HCT116 (cell line): ENCODE data around the gene CCDC92. TPM values are rescaled to one million over a fixed set of nuclear protein-coding genes. Genes with fewer than 3 reads are reported as not detected.

ENCODE experiments used
- ATAC-seq: fragments of 200-7000 bp; cut with Tn5 transposase; 2 replicates; pipeline ENCODE4 v1.9.1; 2020; ENCODE audit warnings: mild to moderate bottlenecking, moderate library complexity
- BruUV-seq: library from RNA; stranded (reverse); fragments of 400-500 nt; replicated peaks from 2 replicates; lab custom pipeline; 2021; lab: Mats Ljungman, UMichigan
- CTCF ChIA-PET: fragments of 300-600 bp; sonication (Branson Sonifier 250); formaldehyde crosslinking; loops from one replicate; lab custom pipeline; 2021; ENCODE audit warnings: antibody characterized with exemption; lab: Charles Lee
- POLR2A ChIA-PET: fragments of 300-600, 350-600 bp; sonication (Branson Sonifier 250); formaldehyde crosslinking; loops from one replicate; lab custom pipeline; 2021; ENCODE audit warnings: antibody characterized with exemption; lab: Charles Lee
- RAD21 ChIA-PET, 2 experiments: fragments of 300-600 bp; sonication (Branson Sonifier 250); formaldehyde crosslinking; loops; one replicate each; lab custom pipeline; 2023; ENCODE audit warnings: low total read pairs in 2 of 2; ENCODE audit not compliant: uncharacterized antibody in 2 of 2, unreplicated experiment in 2 of 2, low non-redundant PET in 1 of 2; lab: Charles Lee
- DNase-seq: peaks from one replicate; pipeline ENCODE4 v3.0.0-alpha.2; 2010; ENCODE audit warnings: low read depth, low spot score
- H2AFZ ChIP-seq: fragments of 200-600 bp; shearing (Covaris generic), sonication (generic); 2 replicates; pipeline ENCODE4 v1.6.1; 2017; ENCODE audit warnings: low read depth, mixed run types, mixed read lengths, antibody characterized with exemption, low read length; ENCODE audit not compliant: poor library complexity, severe bottlenecking
- H3K27ac ChIP-seq: 2 replicates; pipeline ENCODE4 v1.5.1; 2012; ENCODE audit warnings: low read depth, low read length
- H3K27me3 ChIP-seq: fragments of 200-600 bp; sonication (generic); 2 replicates; pipeline ENCODE4 v1.6.1; 2016; ENCODE audit warnings: mixed run types, low read length, mixed read lengths; ENCODE audit not compliant: insufficient read depth
- H3K36me3 ChIP-seq, 2 experiments: fragments of 200-500 bp in 1 of 2; fragments of 200-600 bp in 1 of 2; sonication (Bioruptor generic) in 1 of 2; sonication (generic) in 1 of 2; 2 replicates each; pipeline versions ENCODE4 v1.5.1 to v1.6.1; 2014 to 2016; ENCODE audit warnings: low read length in 2 of 2, inconsistent platforms in 1 of 2, mixed read lengths in 1 of 2, mixed run types in 1 of 2; ENCODE audit not compliant: insufficient read depth in 2 of 2, control insufficient read depth in 1 of 2
- H3K4me1 ChIP-seq, 2 experiments: fragments of 200-600 bp in 1 of 2; sonication (generic) in 1 of 2; 2 replicates each; pipeline versions ENCODE4 v1.5.1 to v1.6.1; 2012 to 2017; ENCODE audit warnings: low read length in 2 of 2, inconsistent platforms in 1 of 2, mild to moderate bottlenecking in 1 of 2, mixed read lengths in 1 of 2, mixed run types in 1 of 2, moderate library complexity in 1 of 2; ENCODE audit not compliant: insufficient read depth in 2 of 2, control insufficient read depth in 1 of 2
- H3K4me2 ChIP-seq: fragments of 200-600 bp; sonication (generic); 2 replicates; pipeline ENCODE4 v1.6.1; 2017; ENCODE audit warnings: mixed run types, low read length, mixed read lengths
- H3K4me3 ChIP-seq, 2 experiments: fragments of 200-600 bp in 1 of 2; sonication (generic) in 1 of 2; replicated peaks in 1 of 2; 2 replicates each; pipeline ENCODE4 v1.5.1; 2011 to 2016; ENCODE audit warnings: low read length in 2 of 2, control low read depth in 1 of 2, low read depth in 1 of 2, mild to moderate bottlenecking in 1 of 2, mixed read lengths in 1 of 2, mixed run types in 1 of 2
- H3K79me2 ChIP-seq: fragments of 200-600 bp; sonication (generic); 2 replicates; pipeline ENCODE4 v1.6.1; 2017; ENCODE audit warnings: mild to moderate bottlenecking, mixed run types, low read length, moderate library complexity, mixed read lengths; ENCODE audit not compliant: insufficient read depth
- H3K9ac ChIP-seq: fragments of 200-600 bp; sonication (generic); 2 replicates; pipeline ENCODE4 v1.6.1; 2016; ENCODE audit warnings: low read length, mixed read lengths
- H3K9me2 ChIP-seq: fragments of 200-600 bp; sonication (generic), shearing (Covaris generic); 2 replicates; pipeline ENCODE4 v1.6.1; 2017; ENCODE audit warnings: mixed run types, mild to moderate bottlenecking, moderate library complexity; ENCODE audit not compliant: insufficient read depth
- H3K9me3 ChIP-seq, 2 experiments: fragments of 200-500 bp in 1 of 2; fragments of 200-600 bp in 1 of 2; sonication (Bioruptor generic) in 1 of 2; sonication (generic) in 1 of 2; 2 replicates each; pipeline ENCODE4 v1.6.1; 2014 to 2017; ENCODE audit warnings: low read length in 2 of 2, mixed read lengths in 2 of 2, inconsistent platforms in 1 of 2, low read depth in 1 of 2, mild to moderate bottlenecking in 1 of 2, mixed run types in 1 of 2, moderate library complexity in 1 of 2; ENCODE audit not compliant: control insufficient read depth in 1 of 2, insufficient read depth in 1 of 2
- H4K20me1 ChIP-seq: fragments of 200-600 bp; sonication (generic), shearing (Covaris generic); 2 replicates; pipeline ENCODE4 v1.6.1; 2017; ENCODE audit warnings: mixed run types, mild to moderate bottlenecking, moderate library complexity; ENCODE audit not compliant: insufficient read depth
- CBX3 ChIP-seq: IDR thresholded peaks from 2 replicates; pipeline ENCODE4 v1.6.1; 2012; ENCODE audit warnings: low read depth
- ELF1 ChIP-seq: IDR thresholded peaks from 2 replicates; pipeline ENCODE4 v1.6.1; 2012; ENCODE audit warnings: low read depth, borderline replicate concordance
- EZH2phosphoT487 ChIP-seq: fragments of 200-600 bp; IDR thresholded peaks from 2 replicates; pipeline ENCODE4 v1.6.1; 2018; ENCODE audit warnings: antibody characterized with exemption, borderline replicate concordance
- FOSL1 ChIP-seq: IDR thresholded peaks from 2 replicates; pipeline ENCODE4 v1.6.1; 2012; ENCODE audit warnings: low read depth
- POLR2A ChIP-seq: IDR thresholded peaks from 2 replicates; pipeline ENCODE4 v1.7.0; 2011; ENCODE audit warnings: borderline replicate concordance; ENCODE audit not compliant: insufficient read depth, insufficient read length; ENCODE audit errors: extremely low read depth
- POLR2AphosphoS5 ChIP-seq: IDR thresholded peaks from 2 replicates; pipeline ENCODE4 v1.6.1; 2011; ENCODE audit warnings: mild to moderate bottlenecking, low read depth, low read length, moderate library complexity
- SIN3A ChIP-seq: IDR thresholded peaks from 2 replicates; pipeline ENCODE4 v1.6.1; 2012; ENCODE audit warnings: low read depth
- SP1 ChIP-seq: IDR thresholded peaks from 2 replicates; pipeline ENCODE4 v1.6.1; 2012; ENCODE audit warnings: low read depth
- TCF7L2 ChIP-seq: IDR thresholded peaks from 2 replicates; pipeline ENCODE4 v1.7.0; 2011; ENCODE audit warnings: borderline replicate concordance, inconsistent platforms; ENCODE audit not compliant: insufficient read depth, insufficient read length; ENCODE audit errors: extremely low read depth
- ZBTB33 ChIP-seq: IDR thresholded peaks from 2 replicates; pipeline ENCODE4 v1.6.1; 2011; ENCODE audit warnings: mild to moderate bottlenecking, low read length, moderate library complexity; ENCODE audit not compliant: insufficient replicate concordance; ENCODE audit errors: extremely low read depth
- ZFX ChIP-seq: fragments of 450-650 bp; IDR thresholded peaks from 2 replicates; pipeline ENCODE4 v1.6.1; 2017
- intact Hi-C: fragments of 100-400 bp; cut with micrococcal nuclease; formaldehyde crosslinking; loops from 2 replicates; pipeline ENCODE4 v1.10.0; 2022
- total RNA-seq: library from RNA; stranded (reverse); gene quantifications from one replicate; pipeline ENCODE4 v1.2.1, GENCODE V29; 2021; ENCODE audit not compliant: unreplicated experiment
- TF ChIP-seq, protein P1 (sequence below): IDR thresholded peaks from 2 replicates; pipeline ENCODE4 v1.6.1; 2012
- TF ChIP-seq, protein P2 (sequence below): IDR thresholded peaks from 2 replicates; pipeline ENCODE4 v1.6.1; 2012; ENCODE audit warnings: low read depth
- TF ChIP-seq, protein P3 (sequence below), 3 experiments: fragments of 200-600 bp in 1 of 3; sonication (generic) in 1 of 3; IDR thresholded peaks in 2 of 3; conservative IDR thresholded peaks in 1 of 3; 2 replicates each; pipeline ENCODE4 v1.5.1; 2012 to 2017; ENCODE audit warnings: low read depth in 2 of 3, low read length in 2 of 3, antibody characterized with exemption in 1 of 3, borderline replicate concordance in 1 of 3, control low read depth in 1 of 3, mild to moderate bottlenecking in 1 of 3, mixed read lengths in 1 of 3, mixed run types in 1 of 3, moderate library complexity in 1 of 3; ENCODE audit not compliant: insufficient read depth in 1 of 3
- TF ChIP-seq, protein P4 (sequence below): IDR thresholded peaks from 2 replicates; pipeline ENCODE4 v1.6.1; 2012

Gene CCDC92
- total RNA-seq, 1 experiment from 2014 or later: 9.7 TPM

GRCh38 chr12:124018539-124018938 lies 45.9 kb upstream of the CCDC92 start:
- intact Hi-C loops: no loop called here
- TF ChIP-seq POLR2A: no peak
- no peak for TF ChIP-seq EZH2phosphoT487
- no peak for TF ChIP-seq FOSL1
- TF ChIP-seq ZFX: no peak
- TF ChIP-seq, protein P1, sequence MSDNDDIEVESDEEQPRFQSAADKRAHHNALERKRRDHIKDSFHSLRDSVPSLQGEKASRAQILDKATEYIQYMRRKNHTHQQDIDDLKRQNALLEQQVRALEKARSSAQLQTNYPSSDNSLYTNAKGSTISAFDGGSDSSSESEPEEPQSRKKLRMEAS: no peak
- no peak for TF ChIP-seq POLR2AphosphoS5
- TF ChIP-seq, protein P2, sequence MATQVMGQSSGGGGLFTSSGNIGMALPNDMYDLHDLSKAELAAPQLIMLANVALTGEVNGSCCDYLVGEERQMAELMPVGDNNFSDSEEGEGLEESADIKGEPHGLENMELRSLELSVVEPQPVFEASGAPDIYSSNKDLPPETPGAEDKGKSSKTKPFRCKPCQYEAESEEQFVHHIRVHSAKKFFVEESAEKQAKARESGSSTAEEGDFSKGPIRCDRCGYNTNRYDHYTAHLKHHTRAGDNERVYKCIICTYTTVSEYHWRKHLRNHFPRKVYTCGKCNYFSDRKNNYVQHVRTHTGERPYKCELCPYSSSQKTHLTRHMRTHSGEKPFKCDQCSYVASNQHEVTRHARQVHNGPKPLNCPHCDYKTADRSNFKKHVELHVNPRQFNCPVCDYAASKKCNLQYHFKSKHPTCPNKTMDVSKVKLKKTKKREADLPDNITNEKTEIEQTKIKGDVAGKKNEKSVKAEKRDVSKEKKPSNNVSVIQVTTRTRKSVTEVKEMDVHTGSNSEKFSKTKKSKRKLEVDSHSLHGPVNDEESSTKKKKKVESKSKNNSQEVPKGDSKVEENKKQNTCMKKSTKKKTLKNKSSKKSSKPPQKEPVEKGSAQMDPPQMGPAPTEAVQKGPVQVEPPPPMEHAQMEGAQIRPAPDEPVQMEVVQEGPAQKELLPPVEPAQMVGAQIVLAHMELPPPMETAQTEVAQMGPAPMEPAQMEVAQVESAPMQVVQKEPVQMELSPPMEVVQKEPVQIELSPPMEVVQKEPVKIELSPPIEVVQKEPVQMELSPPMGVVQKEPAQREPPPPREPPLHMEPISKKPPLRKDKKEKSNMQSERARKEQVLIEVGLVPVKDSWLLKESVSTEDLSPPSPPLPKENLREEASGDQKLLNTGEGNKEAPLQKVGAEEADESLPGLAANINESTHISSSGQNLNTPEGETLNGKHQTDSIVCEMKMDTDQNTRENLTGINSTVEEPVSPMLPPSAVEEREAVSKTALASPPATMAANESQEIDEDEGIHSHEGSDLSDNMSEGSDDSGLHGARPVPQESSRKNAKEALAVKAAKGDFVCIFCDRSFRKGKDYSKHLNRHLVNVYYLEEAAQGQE: no peak
- TF ChIP-seq, protein P3, sequence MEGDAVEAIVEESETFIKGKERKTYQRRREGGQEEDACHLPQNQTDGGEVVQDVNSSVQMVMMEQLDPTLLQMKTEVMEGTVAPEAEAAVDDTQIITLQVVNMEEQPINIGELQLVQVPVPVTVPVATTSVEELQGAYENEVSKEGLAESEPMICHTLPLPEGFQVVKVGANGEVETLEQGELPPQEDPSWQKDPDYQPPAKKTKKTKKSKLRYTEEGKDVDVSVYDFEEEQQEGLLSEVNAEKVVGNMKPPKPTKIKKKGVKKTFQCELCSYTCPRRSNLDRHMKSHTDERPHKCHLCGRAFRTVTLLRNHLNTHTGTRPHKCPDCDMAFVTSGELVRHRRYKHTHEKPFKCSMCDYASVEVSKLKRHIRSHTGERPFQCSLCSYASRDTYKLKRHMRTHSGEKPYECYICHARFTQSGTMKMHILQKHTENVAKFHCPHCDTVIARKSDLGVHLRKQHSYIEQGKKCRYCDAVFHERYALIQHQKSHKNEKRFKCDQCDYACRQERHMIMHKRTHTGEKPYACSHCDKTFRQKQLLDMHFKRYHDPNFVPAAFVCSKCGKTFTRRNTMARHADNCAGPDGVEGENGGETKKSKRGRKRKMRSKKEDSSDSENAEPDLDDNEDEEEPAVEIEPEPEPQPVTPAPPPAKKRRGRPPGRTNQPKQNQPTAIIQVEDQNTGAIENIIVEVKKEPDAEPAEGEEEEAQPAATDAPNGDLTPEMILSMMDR (IDR thresholded peaks at IDR 0.05 in 2 of 3, conservative IDR thresholded peaks at IDR 0.05 in 1 of 3; ENCODE audit: borderline replicate concordance in 1 of 3, insufficient read depth in 1 of 3, low read depth in 2 of 3, low read length in 2 of 3): no peak
- no peak for TF ChIP-seq ZBTB33
- TF ChIP-seq CBX3: no peak
- TF ChIP-seq SP1: no peak
- no peak for TF ChIP-seq TCF7L2
- TF ChIP-seq, protein P4, sequence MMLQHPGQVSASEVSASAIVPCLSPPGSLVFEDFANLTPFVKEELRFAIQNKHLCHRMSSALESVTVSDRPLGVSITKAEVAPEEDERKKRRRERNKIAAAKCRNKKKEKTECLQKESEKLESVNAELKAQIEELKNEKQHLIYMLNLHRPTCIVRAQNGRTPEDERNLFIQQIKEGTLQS: no peak
- TF ChIP-seq SIN3A: no peak
- no peak for TF ChIP-seq ELF1
- Histone ChIP-seq H3K27ac (no peak overlapping the region), H3K9me3 (no peaks in the 10 kb centered on the region), H3K36me3 (peaks cover under 1 to 4% of the 10 kb centered on the region in 2 experiments; a peak in 3 of 4 replicates), H3K79me2 (no peaks in the 10 kb centered on the region), H3K4me1 (no peaks in the 10 kb centered on the region), H2AFZ (no peak overlapping the region), H3K9ac (no peak overlapping the region), H3K9me2 (no peaks in the 10 kb centered on the region), H3K27me3 (no peaks in the 10 kb centered on the region), H4K20me1 (no peaks in the 10 kb centered on the region), H3K4me2 (no peak overlapping the region), H3K4me3 (no peak overlapping the region)
- RAD21 ChIA-PET: no interaction called here
- no peak for ATAC-seq
- POLR2A ChIA-PET: no interaction called here
- CTCF ChIA-PET: interaction anchor here (0.9 kb wide), 1 partner anchor 14 kb away, joined by 3 read pairs; no protein-coding TSS in a partner anchor
- no peak for DNase-seq
- no TSS peak for BruUV-seq
